HEK293 (cell line): ENCODE results near the gene RNF6.

ENCODE experiments used
- CTCF ChIA-PET: fragments of 350-600 bp; formaldehyde crosslinking; extraction: SDS; loops from one replicate; lab custom pipeline; 2021; ENCODE audit warnings: antibody characterized with exemption; lab: Yijun Ruan, JAX
- POLR2A ChIA-PET: fragments of 300-600 bp; formaldehyde crosslinking; extraction: SDS; loops from one replicate; lab custom pipeline; 2020; ENCODE audit warnings: antibody characterized with exemption, inconsistent platforms; lab: Yijun Ruan, JAX
- H3K27ac ChIP-seq: fragments of 200-500 bp; sonication (Bioruptor generic); 2 replicates; pipeline ENCODE4 v1.5.1; 2014; ENCODE audit warnings: low read depth, low read length, control low read depth, inconsistent platforms; ENCODE audit errors: extremely low read depth
- H3K36me3 ChIP-seq, 2 experiments: fragments of 200-500 bp in 1 of 2; sonication (Bioruptor generic) in 1 of 2; 1 replicate in 1 of 2; 2 replicates in 1 of 2; pipeline ENCODE4 v1.5.1; 2014 to 2017; ENCODE audit warnings: inconsistent platforms in 2 of 2, low read length in 2 of 2; ENCODE audit not compliant: control insufficient read depth in 2 of 2, insufficient read depth in 1 of 2
- H3K4me1 ChIP-seq: fragments of 200-500 bp; sonication (Bioruptor generic); 2 replicates; pipeline ENCODE4 v1.5.1; 2014; ENCODE audit warnings: mild to moderate bottlenecking, low read length, inconsistent platforms; ENCODE audit not compliant: control insufficient read depth, insufficient read depth
- H3K4me3 ChIP-seq: 2 replicates; pipeline ENCODE4 v1.5.1; 2011; ENCODE audit warnings: low read depth, mild to moderate bottlenecking, control low read depth, low read length, moderate library complexity
- H3K9me3 ChIP-seq: fragments of 200-500 bp; sonication (Bioruptor generic); 2 replicates; pipeline ENCODE4 v1.5.1; 2014; ENCODE audit warnings: low read depth, low read length, inconsistent platforms; ENCODE audit not compliant: control insufficient read depth, insufficient read depth
- HOXD13 ChIP-seq: sonication (generic); formaldehyde crosslinking; IDR thresholded peaks from 2 replicates; pipeline ENCODE4 v1.8.0; 2022; ENCODE audit warnings: missing genetic modification reagents, borderline replicate concordance
- INSM2 ChIP-seq: fragments of 450-650 bp; formaldehyde crosslinking; IDR thresholded peaks from 2 replicates; pipeline ENCODE4 v1.5.1; 2016; ENCODE audit warnings: missing biosample characterization, missing genetic modification characterization
- MEIS1 ChIP-seq: sonication (generic); formaldehyde crosslinking; IDR thresholded peaks from 2 replicates; pipeline ENCODE4 v1.8.1; 2022; ENCODE audit warnings: missing genetic modification reagents, mild to moderate bottlenecking, borderline replicate concordance
- ZBTB21 ChIP-seq: fragments of 450-650 bp; formaldehyde crosslinking; IDR thresholded peaks from 2 replicates; pipeline ENCODE4 v1.5.1; 2017; ENCODE audit warnings: missing biosample characterization, missing genetic modification characterization
- ZNF146 ChIP-seq: fragments of 450-650 bp; formaldehyde crosslinking; IDR thresholded peaks from 2 replicates; pipeline ENCODE4 v1.5.1; 2016; ENCODE audit warnings: missing biosample characterization, missing genetic modification characterization
- ZNF169 ChIP-seq: fragments of 450-650 bp; formaldehyde crosslinking; IDR thresholded peaks from 2 replicates; pipeline ENCODE4 v1.5.1; 2016; ENCODE audit warnings: missing biosample characterization, missing genetic modification characterization
- ZNF18 ChIP-seq: fragments of 450-650 bp; formaldehyde crosslinking; IDR thresholded peaks from 2 replicates; pipeline ENCODE4 v1.5.1; 2016; ENCODE audit warnings: missing biosample characterization, missing genetic modification characterization
- ZNF2 ChIP-seq: fragments of 450-650 bp; formaldehyde crosslinking; IDR thresholded peaks from 2 replicates; pipeline ENCODE4 v1.5.1; 2016; ENCODE audit warnings: missing biosample characterization, missing genetic modification characterization
- ZNF214 ChIP-seq: fragments of 450-650 bp; formaldehyde crosslinking; IDR thresholded peaks from 2 replicates; pipeline ENCODE4 v1.5.1; 2017; ENCODE audit warnings: missing biosample characterization, mild to moderate bottlenecking, missing genetic modification characterization, borderline replicate concordance
- ZNF221 ChIP-seq: fragments of 450-650 bp; formaldehyde crosslinking; IDR thresholded peaks from 2 replicates; pipeline ENCODE4 v1.5.1; 2017; ENCODE audit warnings: missing biosample characterization, missing genetic modification characterization, borderline replicate concordance
- ZNF341 ChIP-seq: fragments of 450-650 bp; formaldehyde crosslinking; IDR thresholded peaks from 2 replicates; pipeline ENCODE4; 2016; ENCODE audit warnings: low read depth, missing biosample characterization, missing genetic modification characterization
- ZNF549 ChIP-seq: fragments of 450-650 bp; IDR thresholded peaks from 2 replicates; pipeline ENCODE4 v1.5.1; 2018; ENCODE audit warnings: missing biosample characterization, missing genetic modification characterization, mild to moderate bottlenecking, inconsistent platforms, moderate library complexity
- ZNF621 ChIP-seq: fragments of 450-650 bp; formaldehyde crosslinking; IDR thresholded peaks from 2 replicates; pipeline ENCODE4 v1.5.1; 2017; ENCODE audit warnings: missing biosample characterization, missing genetic modification characterization
- ZNF623 ChIP-seq: fragments of 450-650 bp; formaldehyde crosslinking; IDR thresholded peaks from 2 replicates; pipeline ENCODE4 v1.5.1; 2016; ENCODE audit warnings: missing biosample characterization, missing genetic modification characterization
- ZNF677 ChIP-seq: fragments of 450-650 bp; IDR thresholded peaks from 2 replicates; pipeline ENCODE4 v1.5.0; 2018; ENCODE audit warnings: missing biosample characterization, mild to moderate bottlenecking, missing genetic modification characterization, moderate library complexity
- ZNF701 ChIP-seq: fragments of 450-650 bp; formaldehyde crosslinking; IDR thresholded peaks from 2 replicates; pipeline ENCODE4 v1.5.1; 2016; ENCODE audit warnings: missing biosample characterization, missing genetic modification characterization
- ZNF707 ChIP-seq: fragments of 450-650 bp; formaldehyde crosslinking; IDR thresholded peaks from 2 replicates; pipeline ENCODE4 v1.5.1; 2016; ENCODE audit warnings: missing biosample characterization, missing genetic modification characterization
- ZNF747 ChIP-seq: fragments of 450-650 bp; formaldehyde crosslinking; IDR thresholded peaks from 2 replicates; pipeline ENCODE4 v1.5.1; 2016; ENCODE audit warnings: missing biosample characterization, missing genetic modification characterization
- ZSCAN18 ChIP-seq: fragments of 450-650 bp; formaldehyde crosslinking; IDR thresholded peaks from 2 replicates; pipeline ENCODE4 v1.5.1; 2016; ENCODE audit warnings: missing biosample characterization, missing genetic modification characterization
- ZSCAN30 ChIP-seq: fragments of 450-650 bp; IDR thresholded peaks from 2 replicates; pipeline ENCODE4 v1.5.1; 2018; ENCODE audit warnings: missing biosample characterization, mild to moderate bottlenecking, missing genetic modification characterization, moderate library complexity
- ZXDB ChIP-seq: fragments of 450-650 bp; formaldehyde crosslinking; IDR thresholded peaks from 2 replicates; pipeline ENCODE4 v1.5.1; 2016; ENCODE audit warnings: missing biosample characterization, missing genetic modification characterization
- TF ChIP-seq, protein P1 (sequence below): fragments of 450-650 bp; formaldehyde crosslinking; IDR thresholded peaks from 2 replicates; pipeline ENCODE4 v1.5.1; 2016; ENCODE audit warnings: missing biosample characterization, missing genetic modification characterization
- TF ChIP-seq, protein P2 (sequence below): fragments of 450-650 bp; formaldehyde crosslinking; IDR thresholded peaks from 2 replicates; pipeline ENCODE4 v1.5.1; 2016; ENCODE audit warnings: missing biosample characterization, missing genetic modification characterization

The RNF6 gene

DNA sequence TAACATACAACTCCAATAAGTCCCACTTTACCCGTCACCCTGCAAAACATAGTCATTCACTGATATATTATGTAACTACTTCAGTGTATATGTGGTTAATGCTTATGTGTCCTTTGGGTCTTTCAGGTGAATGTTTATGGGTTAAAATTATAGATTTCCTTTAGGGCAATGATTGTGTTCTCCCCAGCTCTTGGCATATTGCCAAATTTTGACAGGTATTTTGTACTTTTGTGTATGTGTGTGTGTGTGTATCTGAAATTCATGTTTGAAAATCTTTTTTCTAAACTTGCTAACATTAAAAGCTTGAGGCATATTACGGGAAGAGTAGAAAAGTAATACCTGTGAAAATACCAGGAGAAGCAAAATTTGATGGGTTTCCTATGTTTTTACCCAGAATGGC lies 40.0 kb upstream of the RNF6 start:
- H3K9me3 ChIP-seq: no peaks in the 10 kb centered on the region
- TF ChIP-seq ZNF2 (tag by site-specific recombination) (no peak), ZNF701 (no peak), ZNF707 (no peak), ZNF677 (tag by site-specific recombination) (no peak), MEIS1 (no peak), ZNF146 (tag by site-specific recombination) (no peak), ZBTB21 (no peak), ZNF341 (tag by site-specific recombination) (no peak)
- TF ChIP-seq, all 188 proteins: peak for 0
- peaks cover 15% of the 10 kb centered on the region for H3K4me1 ChIP-seq
- no peak overlapping the region for H3K27ac ChIP-seq
- POLR2A ChIA-PET: no interaction called here
- H3K4me3 ChIP-seq: no peak overlapping the region
- CTCF ChIA-PET: no interaction called here
- no peaks in the 10 kb centered on the region for H3K36me3 ChIP-seq

- H3K36me3 ChIP-seq: no peaks in the 10 kb centered on the region
- no peaks in the 10 kb centered on the region for H3K9me3 ChIP-seq
- CTCF ChIA-PET: no interaction called here
- TF ChIP-seq ZNF169 (no peak), INSM2 (no peak), ZSCAN18 (no peak)
- TF ChIP-seq, protein P1, sequence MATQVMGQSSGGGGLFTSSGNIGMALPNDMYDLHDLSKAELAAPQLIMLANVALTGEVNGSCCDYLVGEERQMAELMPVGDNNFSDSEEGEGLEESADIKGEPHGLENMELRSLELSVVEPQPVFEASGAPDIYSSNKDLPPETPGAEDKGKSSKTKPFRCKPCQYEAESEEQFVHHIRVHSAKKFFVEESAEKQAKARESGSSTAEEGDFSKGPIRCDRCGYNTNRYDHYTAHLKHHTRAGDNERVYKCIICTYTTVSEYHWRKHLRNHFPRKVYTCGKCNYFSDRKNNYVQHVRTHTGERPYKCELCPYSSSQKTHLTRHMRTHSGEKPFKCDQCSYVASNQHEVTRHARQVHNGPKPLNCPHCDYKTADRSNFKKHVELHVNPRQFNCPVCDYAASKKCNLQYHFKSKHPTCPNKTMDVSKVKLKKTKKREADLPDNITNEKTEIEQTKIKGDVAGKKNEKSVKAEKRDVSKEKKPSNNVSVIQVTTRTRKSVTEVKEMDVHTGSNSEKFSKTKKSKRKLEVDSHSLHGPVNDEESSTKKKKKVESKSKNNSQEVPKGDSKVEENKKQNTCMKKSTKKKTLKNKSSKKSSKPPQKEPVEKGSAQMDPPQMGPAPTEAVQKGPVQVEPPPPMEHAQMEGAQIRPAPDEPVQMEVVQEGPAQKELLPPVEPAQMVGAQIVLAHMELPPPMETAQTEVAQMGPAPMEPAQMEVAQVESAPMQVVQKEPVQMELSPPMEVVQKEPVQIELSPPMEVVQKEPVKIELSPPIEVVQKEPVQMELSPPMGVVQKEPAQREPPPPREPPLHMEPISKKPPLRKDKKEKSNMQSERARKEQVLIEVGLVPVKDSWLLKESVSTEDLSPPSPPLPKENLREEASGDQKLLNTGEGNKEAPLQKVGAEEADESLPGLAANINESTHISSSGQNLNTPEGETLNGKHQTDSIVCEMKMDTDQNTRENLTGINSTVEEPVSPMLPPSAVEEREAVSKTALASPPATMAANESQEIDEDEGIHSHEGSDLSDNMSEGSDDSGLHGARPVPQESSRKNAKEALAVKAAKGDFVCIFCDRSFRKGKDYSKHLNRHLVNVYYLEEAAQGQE: peak; percentile 86
- POLR2A ChIA-PET: no interaction called here
- H3K27ac ChIP-seq: no peak overlapping the region
- H3K4me3 ChIP-seq: no peak overlapping the region
- H3K4me1 ChIP-seq: peaks cover 17% of the 10 kb centered on the region
Observed at GRCh38 chr13:26259634-26260033, 37.5 kb upstream of the RNF6 start.

DNA sequence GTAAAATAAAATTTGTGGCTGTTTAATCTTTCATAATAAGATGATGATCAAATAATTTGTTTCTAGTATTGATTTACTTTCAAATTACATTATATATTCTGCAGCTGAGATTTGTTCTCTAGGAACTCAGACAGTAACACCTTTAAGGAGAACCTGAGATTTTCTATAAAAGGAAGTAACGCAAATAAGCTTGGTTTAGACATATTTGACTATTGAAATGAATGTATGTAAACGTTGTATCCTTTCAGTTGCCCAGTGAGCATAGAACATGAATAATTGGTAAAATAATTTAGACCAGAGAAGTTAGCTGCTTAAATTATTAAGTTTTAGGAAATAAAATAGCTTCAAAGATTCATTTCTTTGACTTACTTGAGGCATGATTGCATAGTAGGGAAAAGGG lies 34.9 kb upstream of the RNF6 start:
- H3K36me3 ChIP-seq: no peaks in the 10 kb centered on the region
- POLR2A ChIA-PET: no interaction called here
- H3K27ac ChIP-seq: no peak overlapping the region
- peaks cover 17% of the 10 kb centered on the region for H3K4me1 ChIP-seq
- CTCF ChIA-PET: no interaction called here
- no peaks in the 10 kb centered on the region for H3K9me3 ChIP-seq
- H3K4me3 ChIP-seq: no peak overlapping the region
- TF ChIP-seq, protein P2, sequence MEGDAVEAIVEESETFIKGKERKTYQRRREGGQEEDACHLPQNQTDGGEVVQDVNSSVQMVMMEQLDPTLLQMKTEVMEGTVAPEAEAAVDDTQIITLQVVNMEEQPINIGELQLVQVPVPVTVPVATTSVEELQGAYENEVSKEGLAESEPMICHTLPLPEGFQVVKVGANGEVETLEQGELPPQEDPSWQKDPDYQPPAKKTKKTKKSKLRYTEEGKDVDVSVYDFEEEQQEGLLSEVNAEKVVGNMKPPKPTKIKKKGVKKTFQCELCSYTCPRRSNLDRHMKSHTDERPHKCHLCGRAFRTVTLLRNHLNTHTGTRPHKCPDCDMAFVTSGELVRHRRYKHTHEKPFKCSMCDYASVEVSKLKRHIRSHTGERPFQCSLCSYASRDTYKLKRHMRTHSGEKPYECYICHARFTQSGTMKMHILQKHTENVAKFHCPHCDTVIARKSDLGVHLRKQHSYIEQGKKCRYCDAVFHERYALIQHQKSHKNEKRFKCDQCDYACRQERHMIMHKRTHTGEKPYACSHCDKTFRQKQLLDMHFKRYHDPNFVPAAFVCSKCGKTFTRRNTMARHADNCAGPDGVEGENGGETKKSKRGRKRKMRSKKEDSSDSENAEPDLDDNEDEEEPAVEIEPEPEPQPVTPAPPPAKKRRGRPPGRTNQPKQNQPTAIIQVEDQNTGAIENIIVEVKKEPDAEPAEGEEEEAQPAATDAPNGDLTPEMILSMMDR (tag by site-specific recombination): no peak
- TF ChIP-seq ZNF623 (tag by site-specific recombination) (no peak), ZNF549 (tag by site-specific recombination) (no peak), ZXDB (tag by site-specific recombination) (no peak), HOXD13 (CRISPR knock-in tag) (no peak), ZSCAN30 (tag by site-specific recombination) (no peak), ZNF214 (tag by site-specific recombination) (no peak), ZNF747 (no peak), ZNF621 (no peak), ZBTB21 (no peak), ZNF18 (tag by site-specific recombination) (no peak), ZNF221 (no peak)
